HG02759 (cell line): ENCODE results near the gene CADPS.

Experiments used
- ATAC-seq: cut with Tn5 transposase; IDR thresholded peaks from one replicate; pipeline ENCODE4 v1.9.1; 2021; ENCODE audit warnings: mild to moderate bottlenecking, moderate library complexity; ENCODE audit not compliant: unreplicated experiment

CADPS gene

DNA sequence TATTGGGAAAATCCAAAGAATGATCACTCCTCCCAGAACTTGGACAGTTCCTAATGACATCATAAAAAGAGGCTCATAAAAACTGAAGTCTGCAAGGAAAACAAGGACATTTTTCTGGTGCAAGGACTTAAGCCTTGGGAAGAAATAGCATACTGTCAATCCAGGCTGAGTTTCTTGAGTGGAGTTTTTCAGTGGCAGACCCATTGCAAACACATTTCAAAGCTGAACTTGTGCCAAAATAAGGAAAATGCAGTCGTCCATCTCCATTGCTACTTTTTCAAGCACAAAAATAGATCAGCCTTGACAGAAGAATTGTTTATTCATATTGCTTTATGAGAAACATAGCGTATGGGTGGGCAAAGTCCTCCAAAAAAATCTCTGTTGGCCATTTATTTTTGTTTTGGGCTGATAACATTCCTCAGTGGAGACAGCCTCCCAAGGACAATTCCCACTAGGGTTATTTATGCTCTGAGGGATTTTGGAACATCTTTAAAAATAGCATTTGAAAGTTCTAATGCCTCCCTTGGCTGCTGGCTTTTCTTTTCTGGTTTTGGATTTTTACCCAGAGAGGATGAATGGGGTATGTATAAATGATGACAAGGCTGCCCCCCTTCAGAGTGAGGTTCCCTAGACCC, 220.0 kb downstream of the CADPS start:
- no peak for ATAC-seq

DNA sequence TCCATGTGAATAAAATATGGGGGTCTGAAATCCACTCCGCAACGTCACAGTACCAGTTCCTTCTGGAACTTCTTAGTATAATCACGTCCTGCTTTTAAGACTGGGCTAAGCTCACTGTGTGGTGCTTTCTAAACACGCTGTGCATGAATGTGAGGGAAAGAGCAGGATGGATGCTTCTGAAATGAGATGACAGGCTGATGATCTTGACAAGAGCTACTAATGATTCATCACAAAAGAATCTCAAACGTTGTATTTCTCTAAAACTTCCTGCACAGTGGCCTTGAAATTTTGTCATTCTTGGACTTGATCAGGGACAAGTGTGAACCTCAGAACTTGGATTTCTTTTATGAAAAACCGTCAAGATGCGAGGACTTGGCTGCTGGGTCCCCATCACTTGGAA, 221.4 kb downstream of the CADPS start:
- ATAC-seq, result no peak

DNA sequence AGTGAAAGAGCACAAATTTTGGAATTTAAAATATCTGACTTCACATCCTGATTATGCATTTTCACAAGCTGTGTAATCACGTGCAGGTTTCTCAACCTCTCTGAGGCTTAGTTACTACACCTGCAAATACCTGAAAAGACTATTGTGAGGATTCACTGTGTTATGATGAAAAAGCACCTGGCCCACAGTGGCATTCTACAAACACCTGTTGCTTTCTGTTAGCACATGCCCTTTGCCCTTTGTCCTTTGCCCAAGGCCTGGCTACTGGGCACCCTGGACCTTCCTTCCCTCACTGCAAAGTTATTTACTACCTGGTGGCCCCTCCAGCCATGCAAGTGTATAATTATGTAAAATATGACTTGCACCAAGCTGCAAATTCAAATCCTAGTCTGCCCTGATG, 227.5 kb downstream of the CADPS start:
- ATAC-seq, result no peak

DNA sequence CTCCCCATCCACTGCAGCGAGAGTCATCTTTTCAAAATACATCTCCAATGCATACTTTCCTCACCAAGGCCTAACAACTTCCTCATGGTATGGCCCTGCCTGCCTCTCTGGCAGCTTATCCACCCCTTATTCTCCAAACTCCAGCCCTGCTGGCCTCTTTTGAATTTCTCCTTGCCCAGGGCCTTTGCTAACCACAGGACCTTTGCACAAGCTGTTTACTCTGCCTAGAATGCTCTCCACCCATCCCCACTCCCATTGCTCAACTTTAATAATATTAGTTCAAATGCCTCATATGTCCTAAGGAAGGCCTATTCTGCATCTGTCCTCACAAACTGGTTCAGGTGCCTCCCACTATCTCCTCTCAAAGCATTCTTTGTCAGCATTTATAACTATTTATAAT, 230.7 kb downstream of the CADPS start:
- no peak for ATAC-seq

DNA sequence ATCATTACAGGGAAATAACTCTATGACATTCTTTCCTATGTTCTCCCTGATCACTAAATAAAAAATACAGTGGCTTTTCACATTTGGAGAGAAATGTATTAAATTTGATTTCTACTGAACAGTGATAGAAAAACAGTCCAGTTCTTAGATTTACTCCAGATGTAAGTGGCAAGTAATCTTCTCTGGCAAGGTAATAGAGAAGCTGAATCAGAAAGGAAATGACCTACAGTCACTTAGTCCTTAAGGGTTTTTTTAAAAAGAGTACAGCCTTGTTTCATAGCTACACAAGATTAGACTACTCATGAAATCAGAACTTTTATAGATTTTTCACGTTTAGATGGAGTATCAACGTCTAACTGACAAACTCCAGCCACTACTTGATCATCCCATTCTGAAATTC, 236.9 kb downstream of the CADPS start:
- no peak for ATAC-seq

DNA sequence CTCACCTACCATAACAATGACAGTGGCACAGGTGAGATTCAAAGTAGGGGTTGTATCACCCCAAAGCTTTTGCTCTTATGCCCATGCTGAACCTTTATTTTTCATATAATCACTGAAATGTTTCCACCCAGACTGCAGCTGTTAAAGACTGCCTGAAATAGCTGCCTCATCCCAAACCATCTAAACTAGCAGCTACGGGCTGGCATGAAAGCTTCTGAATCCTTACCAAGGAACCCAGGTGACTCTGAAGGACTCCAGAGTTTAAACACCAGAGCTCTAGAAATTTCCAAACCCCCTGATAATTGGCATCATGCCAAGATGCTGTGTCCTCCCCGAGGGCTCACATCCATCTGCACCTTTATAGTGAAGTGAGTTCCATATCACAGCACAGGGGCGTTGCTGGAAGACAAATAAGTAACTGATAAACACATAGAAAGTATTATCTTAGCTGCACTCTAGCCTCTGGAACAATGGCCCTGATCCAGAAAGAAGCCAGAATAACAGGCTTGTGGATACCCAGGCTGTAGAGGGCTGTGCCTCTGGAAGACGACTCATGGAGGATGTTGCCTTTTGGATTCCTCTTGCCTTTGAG, 238.9 kb downstream of the CADPS start:
- ATAC-seq, result no peak

DNA sequence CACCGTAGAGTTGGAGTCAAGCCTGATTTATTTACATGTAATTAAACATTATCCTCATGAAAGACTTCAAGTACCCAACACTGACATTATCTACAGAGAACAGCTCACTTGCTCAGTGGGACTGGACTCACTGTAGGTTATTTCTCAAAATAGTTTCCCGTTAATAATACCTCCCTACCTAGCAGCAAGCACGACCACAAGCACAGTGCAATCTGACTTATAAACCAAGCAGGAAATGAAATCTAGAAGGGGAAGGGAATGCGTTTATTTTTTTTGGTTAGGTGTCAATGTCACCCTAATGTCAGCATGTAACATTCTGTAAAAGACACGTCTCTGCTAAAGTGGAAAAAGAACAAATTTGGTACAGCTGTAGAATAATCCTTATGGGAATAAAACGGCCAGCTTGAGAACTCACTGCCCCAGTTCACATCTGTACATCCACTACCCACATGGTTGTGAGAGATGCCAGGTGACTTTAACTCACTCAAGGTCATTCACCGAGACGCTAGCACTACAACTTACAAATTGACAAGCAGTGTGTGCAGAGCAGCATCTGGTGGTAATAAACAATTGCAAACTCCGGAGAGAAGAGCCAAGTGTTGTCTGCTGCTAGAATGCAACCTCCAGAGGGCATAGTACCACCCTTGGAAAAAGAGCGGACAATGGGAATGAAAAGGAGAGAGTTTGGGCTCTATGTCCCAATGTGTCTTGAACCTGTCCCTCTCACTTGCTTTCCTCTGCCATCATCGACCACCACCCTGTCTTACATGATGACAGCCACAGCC, 242.5 kb downstream of the CADPS start:
- ATAC-seq, result no peak

DNA sequence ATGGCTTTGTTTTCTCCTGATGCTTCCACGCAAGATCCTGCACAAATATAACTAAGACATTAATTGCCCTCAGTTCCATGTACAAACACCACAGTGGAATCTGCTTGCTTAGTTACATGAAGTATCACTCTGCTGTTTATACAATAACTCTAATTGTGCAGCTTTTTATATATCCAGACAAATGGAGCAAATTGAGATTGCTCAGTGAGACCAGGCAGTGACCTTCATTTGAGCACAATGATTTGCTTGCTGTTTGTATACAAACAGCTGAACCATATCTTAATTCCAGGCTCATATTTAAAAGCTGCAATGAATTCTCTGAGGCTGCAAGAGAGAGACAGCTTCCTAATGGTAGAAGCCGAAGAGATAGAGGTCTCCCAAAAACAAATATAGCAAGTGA, 243.7 kb downstream of the CADPS start:
- no peak for ATAC-seq

DNA sequence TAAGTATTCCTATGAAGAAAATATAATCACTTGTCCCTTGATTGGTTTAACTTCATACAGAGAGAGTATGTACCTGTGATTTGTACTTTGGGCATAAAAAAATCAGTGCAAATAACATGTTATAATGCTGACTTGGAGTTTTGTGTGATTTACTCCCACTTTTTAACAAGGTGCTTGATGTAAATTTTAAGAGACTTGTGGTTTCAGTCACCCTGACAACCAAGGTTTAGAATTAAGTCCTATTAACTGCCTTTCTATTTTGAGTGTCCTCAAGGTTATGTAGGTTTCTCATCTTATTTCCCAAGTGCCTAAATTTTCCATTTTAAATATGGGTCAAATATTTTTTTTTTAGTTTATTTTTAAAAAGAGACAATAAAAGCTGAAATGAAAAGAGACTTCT, 244.6 kb downstream of the CADPS start:
- no peak for ATAC-seq

DNA sequence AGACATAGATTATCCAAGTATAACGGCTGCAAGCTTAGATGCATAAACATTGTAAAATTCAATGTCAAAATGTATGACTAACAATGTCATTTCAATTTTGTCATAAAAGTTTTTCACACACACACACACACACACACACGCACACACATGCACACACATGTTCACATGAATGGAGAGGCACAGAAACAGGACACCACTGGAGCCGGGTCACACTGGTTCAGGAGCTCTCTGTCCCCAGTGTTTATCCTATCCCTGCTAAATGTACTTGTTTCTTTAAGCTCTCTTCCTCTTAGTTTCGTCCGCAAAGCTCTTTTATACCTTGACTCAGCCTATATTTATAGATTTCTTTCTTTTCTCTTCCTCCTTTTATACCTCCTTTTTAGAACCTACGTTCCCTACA, 249.9 kb downstream of the CADPS start:
- no peak for ATAC-seq

DNA sequence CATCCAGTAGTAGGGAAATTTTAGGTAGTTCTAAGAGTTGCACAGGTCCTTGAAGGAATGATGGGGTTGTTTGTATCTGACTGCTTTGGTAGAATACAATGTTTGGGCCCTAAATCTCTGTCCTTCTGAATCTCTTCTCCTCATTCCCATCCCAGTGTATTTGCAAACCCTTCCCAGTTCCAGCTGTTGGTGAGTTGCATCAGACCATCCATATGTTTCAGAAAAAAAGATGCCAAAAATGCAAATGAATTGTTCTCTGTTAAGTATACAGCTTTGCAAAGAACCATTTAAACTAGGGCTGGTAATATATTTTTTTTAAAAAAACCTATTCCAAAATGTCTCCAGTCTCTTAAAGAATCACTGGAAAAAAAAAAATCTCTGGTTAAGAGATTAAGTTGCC, 251.0 kb downstream of the CADPS start:
- ATAC-seq, result no peak

DNA sequence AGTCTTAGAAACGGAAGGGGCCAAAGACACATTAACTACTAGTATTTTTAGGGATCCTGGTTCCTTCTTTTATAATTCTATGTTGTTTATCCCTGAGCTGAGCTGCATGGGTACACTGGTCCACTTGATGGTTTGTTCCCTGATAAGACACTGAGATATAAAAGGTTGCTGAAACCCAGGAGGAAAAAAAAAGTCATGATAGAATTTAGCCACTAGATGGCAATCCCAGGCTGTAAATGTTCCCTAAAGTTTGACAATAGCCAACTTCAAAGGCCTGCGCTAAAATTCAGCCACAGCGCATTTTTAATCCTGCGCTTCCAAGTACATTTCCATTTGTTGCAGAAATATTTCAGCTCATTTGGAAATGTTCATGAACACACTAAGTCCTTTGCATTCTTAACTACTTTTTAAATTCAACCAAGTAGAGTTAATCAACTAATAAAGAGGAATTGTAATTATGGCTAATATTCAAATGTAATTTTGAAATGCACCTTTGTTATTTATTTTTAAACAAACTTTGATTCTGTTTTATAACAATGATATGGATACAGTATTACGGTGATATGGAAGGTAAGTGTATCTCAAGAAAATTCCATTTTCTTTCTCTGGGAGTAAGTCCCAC, 252.6 kb downstream of the CADPS start:
- no peak for ATAC-seq

DNA sequence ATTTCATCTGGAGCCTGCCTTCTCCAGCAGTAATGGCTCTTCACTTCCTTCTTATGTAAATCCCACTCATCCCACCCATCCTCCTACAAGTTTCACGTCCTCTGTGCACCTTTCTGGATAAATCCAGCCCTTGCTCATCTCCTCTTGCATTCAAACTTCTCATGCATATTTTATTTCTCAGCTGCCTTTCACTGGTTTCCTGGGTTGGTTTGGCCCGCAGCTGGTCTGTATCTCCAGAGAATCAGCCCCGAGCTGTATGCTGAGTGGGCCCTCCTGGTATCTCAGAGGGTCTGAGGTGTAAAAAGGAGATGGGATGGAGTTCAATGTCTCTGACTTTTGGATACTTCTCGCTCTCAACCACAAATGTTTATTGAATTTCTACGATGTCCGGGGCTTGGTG, 253.3 kb downstream of the CADPS start:
- ATAC-seq, result no peak

DNA sequence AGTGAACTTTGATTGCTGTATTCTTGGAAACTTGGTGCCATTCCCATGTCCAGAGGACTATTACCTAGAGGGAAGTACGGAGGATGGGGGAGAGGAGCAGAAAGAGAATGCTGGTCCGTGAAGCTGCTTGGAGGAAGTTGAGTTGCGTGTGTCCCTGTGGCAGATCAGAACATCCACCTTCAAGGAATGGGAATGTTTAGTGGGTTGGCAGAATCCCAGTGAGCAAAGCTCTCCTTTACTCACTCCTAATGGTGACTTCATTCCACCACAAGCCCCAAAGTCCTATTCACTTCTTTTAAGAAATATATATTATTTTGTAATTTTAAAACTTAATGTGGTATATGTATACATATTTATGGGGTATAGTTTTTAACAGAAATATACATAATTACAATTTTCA, 254.0 kb downstream of the CADPS start:
- no peak for ATAC-seq

DNA sequence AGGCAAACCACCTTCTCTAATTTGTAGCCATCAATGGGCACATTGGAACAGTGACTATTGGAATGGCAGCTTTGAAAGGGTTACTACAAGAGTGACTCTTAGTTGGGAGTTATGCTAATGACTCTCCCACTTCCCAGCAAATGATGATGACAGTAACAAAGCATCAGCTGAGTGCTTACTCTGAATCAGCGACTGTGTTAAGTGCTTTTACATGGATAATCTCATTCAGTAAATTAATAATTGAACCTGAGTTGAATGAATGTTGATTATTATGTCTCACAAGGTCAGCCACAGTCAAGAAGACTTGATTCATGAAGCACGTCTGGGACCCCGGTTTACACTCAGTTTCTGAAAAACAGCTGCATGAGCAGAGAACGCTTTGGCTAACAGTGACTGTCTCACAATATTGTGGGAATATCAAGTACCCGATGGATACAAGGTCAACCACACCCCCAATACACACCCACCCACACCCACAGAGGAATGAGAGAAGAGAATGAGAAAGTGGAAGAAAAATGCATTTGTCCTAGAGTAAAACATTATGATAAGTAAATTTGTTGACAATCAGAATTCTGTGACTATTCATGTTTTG, 259.9 kb downstream of the CADPS start:
- ATAC-seq, result no peak

DNA sequence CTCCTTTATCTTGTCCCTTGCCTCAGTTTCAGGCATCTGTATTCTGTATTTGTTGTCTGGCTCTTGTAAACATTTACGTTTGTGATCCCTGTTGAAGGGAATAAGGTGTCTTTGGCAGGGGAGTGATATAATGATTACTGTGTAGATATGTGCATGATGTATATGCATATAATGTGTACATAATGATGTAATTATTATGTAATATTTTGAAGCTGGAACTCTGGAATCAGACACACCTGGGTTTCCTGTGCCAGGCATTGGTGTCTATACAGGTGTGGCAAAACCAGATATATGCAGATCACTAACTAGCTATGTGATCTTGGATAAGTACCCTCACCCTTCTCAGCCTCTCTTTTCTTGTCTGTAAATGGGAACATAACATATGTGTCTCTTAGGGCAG, 260.7 kb downstream of the CADPS start:
- ATAC-seq, result no peak

DNA sequence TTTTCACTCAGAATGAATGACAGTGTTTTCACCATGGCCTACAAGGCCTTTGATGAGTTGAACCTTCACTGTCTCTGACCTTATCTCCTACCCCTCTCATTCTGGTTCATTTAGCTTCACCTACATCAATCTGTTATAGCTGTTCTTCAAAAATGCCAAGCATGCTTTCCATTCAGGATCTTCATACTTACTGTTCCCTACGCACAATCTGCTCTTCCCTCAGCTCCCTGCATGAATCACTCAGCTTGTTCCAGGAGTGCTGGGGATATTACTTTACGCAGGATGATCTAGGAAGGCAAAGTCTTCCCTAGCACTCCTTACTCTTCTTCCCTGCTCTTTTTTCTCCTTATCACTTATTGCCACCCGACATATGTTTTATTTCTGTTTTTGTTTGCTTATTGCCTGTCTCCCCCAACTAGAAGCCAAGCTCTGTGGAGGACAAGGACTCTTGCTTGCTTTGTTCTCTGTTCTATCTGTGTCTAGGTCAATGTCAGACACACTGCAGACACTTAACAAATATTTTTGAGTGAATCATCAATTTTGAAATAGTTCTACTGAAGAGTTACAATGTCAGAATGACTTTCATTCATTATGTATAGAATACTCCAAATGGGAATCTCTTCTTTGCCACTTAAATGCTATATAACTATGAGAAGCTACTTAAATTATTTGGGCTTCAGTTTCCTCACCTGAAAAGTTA, 263.5 kb downstream of the CADPS start:
- no peak for ATAC-seq

DNA sequence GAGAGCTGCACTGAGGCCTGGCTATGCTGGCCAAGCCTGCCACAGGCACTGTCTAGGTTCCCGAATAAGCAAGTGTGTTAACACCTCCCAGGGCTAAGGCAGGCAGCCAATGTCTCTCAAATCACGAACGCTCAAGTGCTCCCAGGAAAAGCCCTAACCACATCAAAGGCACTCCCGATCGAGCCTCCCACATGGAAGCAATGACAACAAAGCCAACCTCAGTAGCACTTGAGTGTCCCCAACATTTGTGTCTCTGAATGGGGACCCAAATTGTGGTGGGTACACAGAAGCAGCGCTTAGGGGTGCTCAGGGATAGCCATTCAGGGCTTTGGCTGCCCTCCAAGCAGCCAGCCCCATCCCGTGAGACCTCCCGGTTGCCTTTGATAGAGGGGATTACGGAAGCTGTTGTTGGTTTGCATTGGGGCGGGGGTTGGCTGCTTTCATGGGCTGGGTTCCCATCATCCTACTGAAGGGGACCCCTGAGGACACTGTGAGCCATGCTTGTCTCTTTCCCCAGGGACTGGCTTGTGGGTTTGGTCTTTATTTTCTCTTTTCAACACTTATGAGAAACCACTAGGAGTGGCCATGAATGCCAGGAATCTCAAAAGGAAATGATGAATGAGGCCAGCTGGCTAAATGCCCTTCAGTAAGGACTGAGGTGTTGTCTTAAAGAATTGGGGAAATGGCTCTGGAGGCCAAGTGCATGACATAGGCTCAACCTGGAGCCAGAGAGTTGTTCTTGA, 267.8 kb downstream of the CADPS start:
- ATAC-seq, result no peak

DNA sequence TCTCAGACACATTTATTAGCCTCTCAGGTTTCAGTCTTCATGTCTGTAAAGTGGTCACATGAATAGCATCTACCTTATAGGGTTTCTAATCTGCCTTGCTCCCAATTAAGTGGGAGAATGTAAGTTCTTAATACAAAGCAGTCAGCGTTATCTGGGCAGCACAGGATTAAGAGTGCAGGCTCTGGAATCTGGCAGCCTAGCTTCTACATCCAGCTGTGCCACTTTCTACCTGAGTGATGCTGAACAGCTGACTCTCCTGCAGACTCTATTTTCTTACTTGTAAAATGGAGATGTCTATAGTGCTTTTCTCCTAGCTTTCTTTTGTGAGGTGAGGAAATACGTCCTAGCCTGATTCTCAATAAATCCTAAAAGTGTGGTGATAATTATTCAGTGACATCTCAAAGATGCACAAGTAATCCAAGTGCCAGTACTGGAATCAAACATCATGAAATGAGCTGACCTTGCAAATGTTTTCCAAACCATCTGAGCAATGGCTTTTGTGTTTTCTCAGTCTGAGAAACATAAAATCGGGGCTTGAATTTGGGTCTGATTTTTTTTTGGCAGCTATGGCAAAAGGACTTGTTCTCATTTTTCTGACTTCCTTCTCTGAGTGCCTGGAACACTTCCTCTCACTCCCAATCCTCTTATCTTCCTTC, 269.7 kb downstream of the CADPS start:
- no peak for ATAC-seq
